OCI-LY3 (cell line): ENCODE data around the gene PTPRU.
"Not testable (repeated sequence)": the region's sequence is repeated elsewhere in the genome, so short reads cannot be mapped to it uniquely, and the experiment has no call there.

Experiments
- H2AFZ ChIP-seq: fragments of 200-600, 300-600 bp; shearing (Covaris generic); 2 replicates; pipeline ENCODE4 v1.6.0; 2014; ENCODE audit warnings: antibody characterized with exemption, low read depth, low read length
- H3K27ac ChIP-seq: fragments of 200-600, 300-600 bp; sonication (generic); 2 replicates; pipeline ENCODE4 v1.5.1; 2014; ENCODE audit warnings: mild to moderate bottlenecking, low read length, moderate library complexity, mixed read lengths
- H3K27me3 ChIP-seq: fragments of 200-600, 300-600 bp; sonication (generic); 2 replicates; pipeline ENCODE4 v1.6.1; 2014; ENCODE audit warnings: low read depth, low read length, mixed read lengths
- H3K36me3 ChIP-seq: fragments of 200-600, 300-600 bp; sonication (generic); replicated peaks from 2 replicates; pipeline ENCODE3; 2014; ENCODE audit warnings: low read depth, low read length, mixed read lengths
- H3K4me1 ChIP-seq: fragments of 300-600, 200-600 bp; sonication (generic); 2 replicates; pipeline ENCODE4 v1.6.1; 2014; ENCODE audit warnings: low read length, mixed read lengths
- H3K4me2 ChIP-seq: fragments of 200-600, 300-600 bp; sonication (generic); 2 replicates; pipeline ENCODE4 v1.6.1; 2014; ENCODE audit warnings: low read length, mixed read lengths
- H3K4me3 ChIP-seq: fragments of 300-600, 200-600 bp; sonication (generic); 2 replicates; pipeline ENCODE4 v1.5.1; 2014; ENCODE audit warnings: antibody characterized with exemption, mild to moderate bottlenecking, low read length, moderate library complexity
- H3K79me2 ChIP-seq: fragments of 300-600, 200-600 bp; shearing (Covaris generic); 2 replicates; pipeline ENCODE4 v1.6.1; 2014; ENCODE audit warnings: mild to moderate bottlenecking, low read length, mixed read lengths
- H3K9ac ChIP-seq: fragments of 300-600, 200-600 bp; shearing (Covaris generic); 2 replicates; pipeline ENCODE4 v1.6.0; 2014; ENCODE audit warnings: mild to moderate bottlenecking, low read length, moderate library complexity
- H3K9me3 ChIP-seq: fragments of 200-600, 300-600 bp; shearing (Covaris generic); 2 replicates; pipeline ENCODE4 v1.6.1; 2014; ENCODE audit warnings: low read length, mixed read lengths; ENCODE audit not compliant: insufficient read depth
- H4K20me1 ChIP-seq: fragments of 200-600, 300-600 bp; sonication (generic); 2 replicates; pipeline ENCODE4 v1.6.1; 2016; ENCODE audit warnings: low read length, mixed read lengths; ENCODE audit not compliant: insufficient read depth
- CTCF ChIP-seq: fragments of 200-600, 300-600 bp; sonication (generic); IDR thresholded peaks from 2 replicates; pipeline ENCODE4 v1.5.1; 2014; ENCODE audit warnings: antibody characterized with exemption, low read length, low read depth
- EZH2phosphoT487 ChIP-seq: fragments of 200-600 bp; shearing (Covaris generic); IDR thresholded peaks from 2 replicates; pipeline ENCODE4 v1.6.1; 2018; ENCODE audit warnings: antibody characterized with exemption, mixed run types, low read depth

Gene PTPRU

DNA sequence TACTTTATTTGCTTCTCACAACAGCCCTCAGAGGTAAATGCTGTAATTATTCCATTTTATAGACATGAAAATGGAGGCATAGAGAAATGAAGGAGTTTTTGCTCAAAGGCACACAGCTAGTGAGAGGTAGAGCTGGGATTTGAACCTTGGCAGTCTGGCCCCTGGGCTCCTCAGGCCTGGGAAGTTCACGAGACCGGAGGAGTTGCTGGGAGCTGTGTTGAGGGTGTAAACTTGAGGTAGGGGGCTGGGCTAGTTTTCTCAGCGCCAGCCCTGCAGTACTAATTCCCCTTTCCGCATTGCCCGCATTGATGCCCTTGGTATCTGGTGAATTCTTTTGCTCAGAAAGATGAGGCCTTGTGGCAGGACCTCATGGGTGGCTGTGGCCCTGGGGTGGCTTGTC lies 73.3 kb downstream of the PTPRU start:
- H3K4me3 ChIP-seq, result no peak overlapping the region
- H3K79me2 ChIP-seq, result no peaks in the 10 kb centered on the region
- H3K9me3 ChIP-seq, result no peaks in the 10 kb centered on the region
- no peak for TF ChIP-seq EZH2phosphoT487
- no peak for TF ChIP-seq CTCF
- no peaks in the 10 kb centered on the region for H3K27me3 ChIP-seq
- H3K4me1 ChIP-seq, result no peaks in the 10 kb centered on the region
- no peak overlapping the region for H2AFZ ChIP-seq
- no peaks in the 10 kb centered on the region for H4K20me1 ChIP-seq
- H3K36me3 ChIP-seq, result no peaks in the 10 kb centered on the region
- H3K27ac ChIP-seq, result no peak overlapping the region
- H3K4me2 ChIP-seq, result no peak overlapping the region
- H3K9ac ChIP-seq, result no peak overlapping the region

GRCh38 chr1:29310616-29311180 lies 74.4 kb downstream of the PTPRU start:
- no peak overlapping the region for H2AFZ ChIP-seq
- no peaks in the 10 kb centered on the region for H3K79me2 ChIP-seq
- no peak overlapping the region for H3K27ac ChIP-seq
- H3K36me3 ChIP-seq, result no peaks in the 10 kb centered on the region
- no peak overlapping the region for H3K4me2 ChIP-seq
- no peak overlapping the region for H3K9ac ChIP-seq
- H3K27me3 ChIP-seq, result no peaks in the 10 kb centered on the region
- no peak overlapping the region for H3K4me3 ChIP-seq
- TF ChIP-seq CTCF, result no peak
- no peak for TF ChIP-seq EZH2phosphoT487
- H4K20me1 ChIP-seq, result no peaks in the 10 kb centered on the region
- no peaks in the 10 kb centered on the region for H3K4me1 ChIP-seq
- no peaks in the 10 kb centered on the region for H3K9me3 ChIP-seq

- Histone ChIP-seq H3K9me3 (no peaks in the 10 kb centered on the region), H2AFZ (no peak overlapping the region), H4K20me1 (no peaks in the 10 kb centered on the region), H3K79me2 (no peaks in the 10 kb centered on the region), H3K4me3 (no peak overlapping the region), H3K4me2 (no peak overlapping the region), H3K9ac (no peak overlapping the region), H3K4me1 (no peaks in the 10 kb centered on the region), H3K27ac (no peak overlapping the region), H3K27me3 (no peaks in the 10 kb centered on the region), H3K36me3 (no peaks in the 10 kb centered on the region)
- TF ChIP-seq CTCF (no peak), EZH2phosphoT487 (no peak)
Observed at GRCh38 chr1:29311352-29312030, 75.2 kb downstream of the PTPRU start.

DNA sequence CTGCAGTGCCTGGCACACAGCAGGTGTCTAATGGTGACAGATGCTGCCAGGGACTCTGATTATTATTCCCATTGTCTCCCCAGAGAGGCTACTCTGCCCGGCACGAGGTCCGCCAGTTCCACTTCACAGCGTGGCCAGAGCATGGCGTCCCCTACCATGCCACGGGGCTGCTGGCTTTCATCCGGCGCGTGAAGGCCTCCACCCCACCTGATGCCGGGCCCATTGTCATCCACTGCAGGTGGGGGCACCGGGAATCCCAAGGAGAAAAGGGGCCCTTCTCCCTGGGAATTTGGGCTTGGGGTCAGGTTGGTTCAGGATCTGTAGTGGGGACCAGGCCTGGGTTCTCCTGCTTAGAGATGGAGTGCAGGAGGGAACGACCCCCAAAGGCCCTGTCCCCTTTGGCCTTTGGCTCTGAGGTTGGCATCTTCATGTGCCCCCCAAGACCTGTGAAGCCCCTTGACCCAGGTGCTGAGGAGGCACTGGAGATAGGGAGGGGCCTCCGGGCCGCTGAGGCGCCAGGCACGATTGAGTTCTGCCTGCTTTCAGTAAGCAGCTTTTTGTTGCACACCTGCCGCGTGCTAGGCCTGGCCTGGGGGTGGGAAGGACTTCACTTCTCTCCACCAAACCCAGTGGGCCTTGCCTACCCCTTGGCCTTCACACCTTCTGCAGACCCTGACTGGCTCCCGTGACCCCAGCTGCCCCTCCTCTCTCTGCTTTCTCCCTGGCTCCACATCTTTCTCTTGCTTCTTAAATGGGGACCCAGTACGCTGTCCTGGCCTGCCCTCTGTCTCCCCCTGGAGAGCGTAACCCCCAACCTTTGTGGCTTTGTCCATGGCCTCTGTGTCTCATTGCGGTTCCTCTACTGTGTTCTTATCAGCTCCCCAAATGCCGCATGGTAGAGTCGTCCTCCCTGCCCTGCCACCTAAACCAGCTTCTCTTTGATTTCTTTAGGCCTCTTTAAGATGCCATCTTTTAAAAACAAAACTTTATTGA lies 76.4 kb downstream of the PTPRU start:
- no peak overlapping the region for H3K4me3 ChIP-seq
- no peaks in the 10 kb centered on the region for H3K4me1 ChIP-seq
- no peak overlapping the region for H3K4me2 ChIP-seq
- no peak overlapping the region for H3K9ac ChIP-seq
- no peaks in the 10 kb centered on the region for H3K27me3 ChIP-seq
- no peaks in the 10 kb centered on the region for H4K20me1 ChIP-seq
- H3K27ac ChIP-seq, result no peak overlapping the region
- no peaks in the 10 kb centered on the region for H3K9me3 ChIP-seq
- TF ChIP-seq CTCF (no peak), EZH2phosphoT487 (no peak)
- H3K79me2 ChIP-seq, result no peaks in the 10 kb centered on the region
- no peak overlapping the region for H2AFZ ChIP-seq
- H3K36me3 ChIP-seq, result no peaks in the 10 kb centered on the region

DNA sequence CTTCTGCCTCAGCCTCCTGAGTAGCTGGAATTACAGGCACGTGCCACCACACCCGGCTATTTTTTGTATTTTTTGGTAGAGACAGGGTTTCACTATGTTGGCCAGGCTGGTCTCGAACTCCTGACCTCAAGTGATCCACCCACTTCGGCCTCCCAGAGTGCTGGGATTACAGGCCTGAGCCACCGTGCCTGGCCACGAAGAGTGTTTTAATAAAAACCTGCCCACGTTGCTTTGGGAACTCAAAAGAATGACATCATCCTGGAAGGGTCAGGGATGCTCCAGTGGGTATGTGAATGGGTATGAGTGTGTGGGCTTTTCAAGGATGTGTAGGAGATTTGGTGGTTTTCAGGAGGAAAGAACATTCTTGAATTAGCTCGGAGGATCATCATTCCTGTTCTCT lies 78.4 kb downstream of the PTPRU start:
- H3K36me3 ChIP-seq, H4K20me1 ChIP-seq, H3K4me3 ChIP-seq: not testable (repeated sequence)

More for the DNA sequence above, 78.4 kb downstream of the PTPRU start:
- H3K79me2 ChIP-seq, H3K4me1 ChIP-seq, H3K27me3 ChIP-seq, H2AFZ ChIP-seq, H3K9me3 ChIP-seq, H3K4me2 ChIP-seq, H3K27ac ChIP-seq, H3K9ac ChIP-seq: not testable (repeated sequence)
